ENCODE data around the gene STYXL1.

Gene STYXL1

GRCh38 chr7:75960372-75960771 is 87.4 kb downstream of the STYXL1 start:
- TF ChIP-seq EZH2 (IDR thresholded peaks at IDR 0.05; ENCODE audit: borderline replicate concordance, low read depth, low read length, severe bottlenecking), result no peak
- no peak for TF ChIP-seq CTCF (IDR thresholded peaks at IDR 0.05; ENCODE audit: borderline replicate concordance, extremely low read depth, low read length, poor library complexity, severe bottlenecking)
- Histone ChIP-seq H3K4me1 (ENCODE audit: insufficient read depth, low read length) (no peaks in the 10 kb centered on the region), H3K4me2 (ENCODE audit: insufficient read depth, low read length) (no peak overlapping the region), H3K9ac (ENCODE audit: low read depth, low read length) (no peak overlapping the region), H3K27me3 (ENCODE audit: insufficient read depth, low read length, poor library complexity) (no peaks in the 10 kb centered on the region), H3K9me3 (ENCODE audit: insufficient read depth, low read length, severe bottlenecking) (no peaks in the 10 kb centered on the region), H3K27ac (ENCODE audit: low read length) (no peak overlapping the region), H3K4me3 (ENCODE audit: low read depth in 1 of 2, low read length in 2 of 2) (no peak overlapping the region), H2AFZ (ENCODE audit: low read depth, low read length) (no peak overlapping the region), H4K20me1 (ENCODE audit: insufficient read depth, low read length) (no peaks in the 10 kb centered on the region), H3K79me2 (ENCODE audit: insufficient read depth, low read length) (no peaks in the 10 kb centered on the region), H3K36me3 (ENCODE audit: insufficient read depth, low read length) (peaks cover 13% of the 10 kb centered on the region; the same call in 1 of the 2 replicates)
- DNase-seq, result no peak
- no peak for ATAC-seq (ENCODE audit: insufficient read depth, low read depth)

DNA sequence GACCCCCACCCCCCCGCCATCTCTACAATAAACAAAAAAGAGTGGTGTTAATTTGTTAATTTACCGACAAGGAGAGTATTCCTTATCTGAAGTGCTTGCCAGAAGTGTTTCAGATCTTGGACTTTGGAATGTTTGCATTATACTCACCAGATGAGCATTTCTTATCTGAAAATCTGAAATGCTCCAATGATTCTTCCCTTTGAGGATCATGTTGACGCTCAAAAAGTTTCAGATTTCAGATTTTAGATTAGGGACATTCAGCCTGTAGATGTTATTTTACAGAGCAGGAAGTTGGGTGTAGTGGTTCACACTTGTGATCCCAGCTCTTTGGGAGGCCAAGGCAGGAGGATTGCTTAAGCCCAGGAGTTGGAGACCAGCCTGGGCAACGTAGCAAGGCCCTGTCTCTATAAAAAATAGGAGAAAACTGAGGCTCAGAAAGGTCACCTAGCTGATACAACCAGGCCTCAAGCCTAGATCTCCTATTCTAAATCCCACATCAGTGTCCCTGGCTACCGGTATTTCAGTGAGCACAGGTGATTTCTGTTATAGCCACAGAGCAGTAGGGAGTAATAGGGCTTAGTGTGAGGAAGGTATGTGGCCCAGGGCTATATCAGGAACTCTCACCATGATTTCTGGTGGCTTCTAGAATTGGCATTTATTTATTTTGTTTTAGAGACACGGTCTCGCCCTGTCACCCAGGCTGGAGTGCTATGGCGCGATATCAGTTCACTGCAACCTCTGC is 88.8 kb downstream of the STYXL1 start:
- H3K27me3 ChIP-seq (ENCODE audit: insufficient read depth, low read length, poor library complexity), result no peaks in the 10 kb centered on the region
- H3K4me2 ChIP-seq (ENCODE audit: insufficient read depth, low read length), result no peak overlapping the region
- H3K4me3 ChIP-seq (ENCODE audit: low read depth in 1 of 2, low read length in 2 of 2), result no peak overlapping the region
- TF ChIP-seq EZH2 (IDR thresholded peaks at IDR 0.05; ENCODE audit: borderline replicate concordance, low read depth, low read length, severe bottlenecking) (no peak), CTCF (IDR thresholded peaks at IDR 0.05; ENCODE audit: borderline replicate concordance, extremely low read depth, low read length, poor library complexity, severe bottlenecking) (no peak)
- H3K36me3 ChIP-seq (ENCODE audit: insufficient read depth, low read length), result peaks cover 14% of the 10 kb centered on the region; the same call in 1 of the 2 replicates
- ATAC-seq (ENCODE audit: insufficient read depth, low read depth) (no peak), DNase-seq (no peak)
- H3K9ac ChIP-seq (ENCODE audit: low read depth, low read length), result no peak overlapping the region
- no peak overlapping the region for H2AFZ ChIP-seq (ENCODE audit: low read depth, low read length)
- no peaks in the 10 kb centered on the region for H4K20me1 ChIP-seq (ENCODE audit: insufficient read depth, low read length)
- no peaks in the 10 kb centered on the region for H3K79me2 ChIP-seq (ENCODE audit: insufficient read depth, low read length)
- no peaks in the 10 kb centered on the region for H3K9me3 ChIP-seq (ENCODE audit: insufficient read depth, low read length, severe bottlenecking)
- no peaks in the 10 kb centered on the region for H3K4me1 ChIP-seq (ENCODE audit: insufficient read depth, low read length)
- no peak overlapping the region for H3K27ac ChIP-seq (ENCODE audit: low read length)

DNA sequence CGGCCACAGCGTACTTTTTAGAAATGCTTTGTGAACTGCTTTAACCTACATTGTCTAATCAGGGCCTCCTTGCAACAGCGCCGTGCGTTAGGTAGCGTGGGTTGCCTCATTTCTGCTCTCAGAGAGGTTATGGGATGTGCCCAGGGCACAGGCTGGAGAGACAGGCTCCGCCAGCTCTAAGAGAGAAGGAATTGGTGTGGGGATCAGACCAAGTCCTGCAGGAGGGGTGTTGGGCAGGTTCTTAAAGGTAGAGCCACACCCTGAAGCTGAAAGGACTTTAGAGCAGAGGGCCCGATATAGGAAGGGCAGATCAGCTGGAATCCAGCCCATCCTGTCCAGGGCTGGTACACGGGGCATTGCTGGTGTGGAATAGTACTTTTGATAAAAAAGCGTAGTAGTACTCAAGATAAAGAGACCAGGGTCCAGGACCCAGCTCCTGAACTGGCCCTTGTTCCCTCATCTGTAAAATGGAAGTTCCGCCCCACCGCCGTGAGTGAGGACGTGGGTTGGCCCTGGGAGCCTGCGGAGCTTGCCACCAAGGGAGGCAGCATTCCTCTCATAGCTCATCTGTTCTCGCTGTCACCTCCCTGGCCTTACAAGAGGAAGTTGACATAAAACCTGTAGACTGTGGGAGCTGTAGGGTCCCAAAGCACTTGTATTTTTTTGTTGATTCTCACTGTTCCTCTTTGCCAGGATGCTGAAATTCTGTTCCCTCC is 90.6 kb downstream of the STYXL1 start:
- no peak overlapping the region for H3K27ac ChIP-seq (ENCODE audit: low read length)
- H3K36me3 ChIP-seq (ENCODE audit: insufficient read depth, low read length), result peaks cover 14% of the 10 kb centered on the region; the same call in 1 of the 2 replicates
- H3K27me3 ChIP-seq (ENCODE audit: insufficient read depth, low read length, poor library complexity), result no peaks in the 10 kb centered on the region
- H3K79me2 ChIP-seq (ENCODE audit: insufficient read depth, low read length), result no peaks in the 10 kb centered on the region
- H4K20me1 ChIP-seq (ENCODE audit: insufficient read depth, low read length), result no peaks in the 10 kb centered on the region
- TF ChIP-seq EZH2 (IDR thresholded peaks at IDR 0.05; ENCODE audit: borderline replicate concordance, low read depth, low read length, severe bottlenecking), result no peak
- TF ChIP-seq CTCF (IDR thresholded peaks at IDR 0.05; ENCODE audit: borderline replicate concordance, extremely low read depth, low read length, poor library complexity, severe bottlenecking), result no peak
- H3K4me3 ChIP-seq (ENCODE audit: low read depth in 1 of 2, low read length in 2 of 2), result no peak overlapping the region
- no peak overlapping the region for H3K9ac ChIP-seq (ENCODE audit: low read depth, low read length)
- no peak overlapping the region for H2AFZ ChIP-seq (ENCODE audit: low read depth, low read length)
- no peak overlapping the region for H3K4me2 ChIP-seq (ENCODE audit: insufficient read depth, low read length)
- ATAC-seq (ENCODE audit: insufficient read depth, low read depth), result no peak
- H3K4me1 ChIP-seq (ENCODE audit: insufficient read depth, low read length), result no peaks in the 10 kb centered on the region
- DNase-seq, result no peak
- no peaks in the 10 kb centered on the region for H3K9me3 ChIP-seq (ENCODE audit: insufficient read depth, low read length, severe bottlenecking)
